Liver (tissue), 9 donors: Measurements from ENCODE around the gene PLG. TPM values are rescaled to one million over a fixed set of nuclear protein-coding genes. Genes with fewer than 3 reads are reported as not detected.
A peak's percentile ranks its signal among the peaks of the same experiment; 100 is the strongest.
"Not testable (repeated sequence)": the region's sequence is repeated elsewhere in the genome, so short reads cannot be mapped to it uniquely, and the experiment has no call there.

Experiments used
- DNase-seq: peaks from one replicate; pipeline ENCODE4 v3.0.0-alpha.2; 2017; ENCODE audit warnings: low spot score
- H3K27ac ChIP-seq, 2 donors: one replicate each; pipeline ENCODE4 v1.7.0; 2013; ENCODE audit warnings: inconsistent platforms in 2 of 2, low read length in 2 of 2, control low read depth in 1 of 2, low read depth in 1 of 2, mild to moderate bottlenecking in 1 of 2
- H3K27me3 ChIP-seq, 4 donors: one replicate each; pipeline versions ENCODE4 v1.6.1 to v1.7.0; 2013; ENCODE audit warnings: low read length in 3 of 4, inconsistent platforms in 1 of 4, mild to moderate bottlenecking in 1 of 4, moderate library complexity in 1 of 4; ENCODE audit not compliant: control insufficient read depth in 4 of 4, insufficient read depth in 4 of 4
- H3K36me3 ChIP-seq, 4 donors: one replicate each; pipeline versions ENCODE4 v1.6.1 to v1.7.0; 2013; ENCODE audit warnings: low read length in 3 of 4, mild to moderate bottlenecking in 3 of 4, low read depth in 1 of 4, moderate library complexity in 1 of 4; ENCODE audit not compliant: control insufficient read depth in 4 of 4, insufficient read depth in 3 of 4
- H3K4me1 ChIP-seq, 4 donors: one replicate each; pipeline versions ENCODE4 v1.6.1 to v1.7.0; 2013; ENCODE audit warnings: low read length in 3 of 4, mild to moderate bottlenecking in 3 of 4, moderate library complexity in 1 of 4; ENCODE audit not compliant: control insufficient read depth in 4 of 4, insufficient read depth in 4 of 4
- H3K4me3 ChIP-seq, 3 donors: one replicate each; pipeline versions ENCODE4 v1.6.1 to v1.7.0; 2013; ENCODE audit warnings: low read length in 3 of 3, control low read depth in 1 of 3, low read depth in 1 of 3, mild to moderate bottlenecking in 1 of 3
- H3K9ac ChIP-seq, 2 donors: one replicate each; pipeline ENCODE4 v1.7.0; 2013; ENCODE audit warnings: low read length in 2 of 2, mild to moderate bottlenecking in 2 of 2, moderate library complexity in 2 of 2, control low read depth in 1 of 2, low read depth in 1 of 2
- H3K9me3 ChIP-seq, 4 donors: one replicate each; pipeline versions ENCODE4 v1.6.1 to v1.7.0; 2013; ENCODE audit warnings: low read length in 3 of 4; ENCODE audit not compliant: control insufficient read depth in 4 of 4
- FOXA1 ChIP-seq: IDR thresholded peaks from 2 replicates; pipeline ENCODE4 v1.6.1; 2016; ENCODE audit warnings: antibody characterized with exemption
- FOXA2 ChIP-seq: IDR thresholded peaks from 2 replicates; pipeline ENCODE4 v1.6.1; 2016; ENCODE audit warnings: antibody characterized with exemption
- GABPA ChIP-seq, 2 donors: IDR thresholded peaks in 1 of 2; conservative IDR thresholded peaks in 1 of 2; 2 replicates each; pipeline ENCODE4 v1.6.1; 2016; ENCODE audit warnings: antibody characterized with exemption in 2 of 2, mild to moderate bottlenecking in 1 of 2, moderate library complexity in 1 of 2
- HNF4A ChIP-seq, 2 donors: conservative IDR thresholded peaks; 2 replicates each; pipeline ENCODE4 v1.6.1; 2016; ENCODE audit warnings: antibody characterized with exemption in 2 of 2, mild to moderate bottlenecking in 2 of 2
- JUND ChIP-seq, 2 donors: IDR thresholded peaks; 2 replicates each; pipeline ENCODE4 v1.6.1; 2016; ENCODE audit warnings: antibody characterized with exemption in 2 of 2
- NR2F2 ChIP-seq: IDR thresholded peaks from 2 replicates; pipeline ENCODE4 v1.6.1; 2016; ENCODE audit warnings: antibody characterized with exemption
- RAD21 ChIP-seq, 2 donors: IDR thresholded peaks; 2 replicates each; pipeline ENCODE4 v1.6.1; 2016; ENCODE audit warnings: antibody characterized with exemption in 2 of 2, mild to moderate bottlenecking in 2 of 2
- RXRA ChIP-seq, 2 donors: IDR thresholded peaks; 2 replicates each; pipeline ENCODE4 v1.6.1; 2017 to 2018; ENCODE audit warnings: antibody characterized with exemption in 2 of 2, mild to moderate bottlenecking in 1 of 2
- SP1 ChIP-seq: IDR thresholded peaks from 2 replicates; pipeline ENCODE4 v1.6.1; 2018; ENCODE audit warnings: antibody characterized with exemption, mild to moderate bottlenecking
- TAF1 ChIP-seq: conservative IDR thresholded peaks from 2 replicates; pipeline ENCODE4 v1.6.1; 2016; ENCODE audit warnings: antibody characterized with exemption, mild to moderate bottlenecking
- YY1 ChIP-seq: IDR thresholded peaks from 2 replicates; pipeline ENCODE4 v1.6.1; 2016; ENCODE audit warnings: antibody characterized with exemption, mild to moderate bottlenecking
- WGBS: extraction: QIAGEN DNeasy Blood & Tissue Kit; methylation state at CpG from one replicate; pipeline ENCODE4 v1.1.7; 2013; 5-methylcytosine and 5-hydroxymethylcytosine counted together
- polyA plus RNA-seq, 2 donors: library from polyadenylated mRNA; stranded (reverse) in 1 of 2; unstranded in 1 of 2; fragments of 200-250 nt in 1 of 2; fragments of >200 nt in 1 of 2; fragmentation: Nextera tagmentation in 1 of 2; extraction: Ambion mirVana in 1 of 2; gene quantifications; one replicate each; pipeline versions ENCODE4 v1.2.1 to v1.2.3, GENCODE V29; 2013 to 2015
- total RNA-seq, 2 donors: library from RNA; depleted of rRNA; stranded (reverse); fragments of >200 nt; gene quantifications; one replicate each; pipeline ENCODE4 v1.2.3, GENCODE V29; 2014
- TF ChIP-seq, protein P1 (sequence below): IDR thresholded peaks from 2 replicates; pipeline ENCODE4 v1.6.1; 2016; ENCODE audit warnings: antibody characterized with exemption
- TF ChIP-seq, protein P2 (sequence below): fragments of 150-350 bp; IDR thresholded peaks from 2 replicates; pipeline ENCODE4 v1.5.1; 2017; ENCODE audit warnings: improper control_type of control experiment, low read depth, low read length; ENCODE audit not compliant: missing input control
- TF ChIP-seq, protein P3 (sequence below): IDR thresholded peaks from 2 replicates; pipeline ENCODE4 v1.6.1; 2016; ENCODE audit warnings: antibody characterized with exemption, mild to moderate bottlenecking
- TF ChIP-seq, protein P4 (sequence below): IDR thresholded peaks from 2 replicates; pipeline ENCODE4 v1.6.1; 2016; ENCODE audit warnings: antibody characterized with exemption
- TF ChIP-seq, protein P5 (sequence below): IDR thresholded peaks from 2 replicates; pipeline ENCODE4 v1.6.1; 2016; ENCODE audit warnings: antibody characterized with exemption
- donor health status: healthy.
- donor health status: healthy.
- donor health status: healthy.
- donor health status: healthy.
- donor health status: healthy.

The PLG gene
- total and polyA plus RNA-seq, 4 donors, result 880 to 1,797 (median 1,257) TPM

DNA sequence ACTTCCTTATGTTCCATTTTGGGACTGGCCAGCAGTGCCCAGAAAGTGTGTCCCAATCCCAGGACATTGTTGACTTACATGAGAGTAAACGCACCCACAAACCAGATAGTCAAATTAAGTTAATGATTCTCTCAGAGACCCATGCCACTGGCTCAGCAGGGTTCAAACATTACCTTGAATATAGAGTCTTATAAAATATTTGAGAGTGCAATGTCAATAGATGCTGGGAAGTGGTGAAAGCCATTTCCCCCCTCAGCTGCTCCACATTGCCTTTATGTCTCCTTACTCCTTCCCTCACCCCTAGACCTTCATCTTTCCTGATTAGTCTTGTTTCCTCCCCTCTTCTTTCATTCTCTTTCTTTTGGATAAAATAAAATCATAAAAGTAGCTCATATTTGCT, 37.8 kb upstream of the PLG start, which contains the start of gene LPA:
Gene LPA, minus strand, starts transcription at position 78 of the 400 bp plus-strand sequence. Its CDS starts 61 bp downstream, at position 17.
- H3K27me3 ChIP-seq, H3K36me3 ChIP-seq, H3K9me3 ChIP-seq, DNase-seq: not testable (repeated sequence)
- TF ChIP-seq YY1, result peak; percentile 48
- peak in 1 of 2 donors; percentile 56 for TF ChIP-seq RXRA (IDR thresholded peaks at IDR 0.05)
- peak; percentile 18 for TF ChIP-seq FOXA1
- TF ChIP-seq FOXA2, result peak; percentile 75
- TF ChIP-seq, protein P1, sequence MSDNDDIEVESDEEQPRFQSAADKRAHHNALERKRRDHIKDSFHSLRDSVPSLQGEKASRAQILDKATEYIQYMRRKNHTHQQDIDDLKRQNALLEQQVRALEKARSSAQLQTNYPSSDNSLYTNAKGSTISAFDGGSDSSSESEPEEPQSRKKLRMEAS, result peak; percentile 11
- peak; percentile 14 for TF ChIP-seq SP1
- peak; percentile 20 to 41 for TF ChIP-seq HNF4A (conservative IDR thresholded peaks at IDR 0.05)
- H3K4me3 ChIP-seq, result peak within 1 kb of the TSS; percentile 41 to 81 (median 78)
- H3K27ac ChIP-seq, result peak within 1 kb of the TSS; percentile 55 to 64
- WGBS, result 32% methylated on average over 1 of the region's 1 CpG
- H3K4me1 ChIP-seq, result peaks cover 6 to 41% (median 31%) of the 10 kb centered on the region in 4 donors
- peak within 1 kb of the TSS in 1 of 2 donors; percentile 66 for H3K9ac ChIP-seq

DNA sequence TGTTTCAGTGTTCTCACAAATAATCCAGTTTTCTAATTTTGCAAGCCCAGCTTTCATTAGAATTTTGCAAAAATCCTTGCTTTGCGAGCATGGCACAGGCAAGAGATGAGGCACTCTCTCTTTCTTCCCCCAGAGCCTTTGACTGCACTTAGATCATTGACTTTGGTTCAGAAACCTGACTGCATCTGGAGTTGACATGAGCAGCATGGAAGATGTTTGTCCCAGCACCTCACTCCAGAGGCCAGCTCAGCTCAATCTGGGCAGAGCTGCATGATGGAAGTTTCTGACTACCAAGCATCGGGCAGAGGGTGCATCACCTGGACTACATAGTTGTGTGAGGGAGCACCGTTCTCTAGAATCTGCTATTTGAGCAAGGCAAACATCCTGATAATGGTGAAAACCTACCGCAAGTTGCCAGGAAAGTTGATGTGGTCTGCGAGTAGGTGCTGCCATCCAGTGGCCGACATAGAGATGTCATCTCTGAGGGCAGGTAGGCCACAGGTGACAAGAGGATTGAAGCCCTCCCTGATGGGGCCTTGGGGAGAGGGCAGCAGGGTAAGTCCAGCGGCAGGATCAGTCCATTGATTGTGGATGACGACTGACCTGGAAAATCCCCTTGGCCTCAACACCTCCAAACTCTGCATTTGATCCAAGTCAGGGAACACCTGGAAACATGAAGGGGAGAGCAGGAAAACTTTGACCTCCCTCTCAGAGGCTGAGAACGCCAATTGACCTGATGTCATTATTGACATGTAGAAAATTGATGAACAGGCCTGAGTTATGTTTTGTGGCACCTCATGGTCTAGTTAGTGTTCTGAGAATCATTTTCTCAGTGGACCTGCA, 34.2 kb upstream of the PLG start:
- WGBS, result 13% methylated on average over 9 of the region's 9 CpGs
- TF ChIP-seq HNF4A (conservative IDR thresholded peaks at IDR 0.05) (peak; percentile 15), TAF1 (no peak), JUND (IDR thresholded peaks at IDR 0.05) (no peak), RXRA (IDR thresholded peaks at IDR 0.05) (peak; percentile 30 to 38), FOXA2 (no peak), GABPA (IDR thresholded peaks at IDR 0.05 in 1 of 2, conservative IDR thresholded peaks at IDR 0.05 in 1 of 2) (no peak), NR2F2 (no peak), YY1 (no peak), FOXA1 (no peak), RAD21 (IDR thresholded peaks at IDR 0.05) (peak; percentile 96 to 98)
- TF ChIP-seq, protein P1, result no peak
- TF ChIP-seq, protein P2, sequence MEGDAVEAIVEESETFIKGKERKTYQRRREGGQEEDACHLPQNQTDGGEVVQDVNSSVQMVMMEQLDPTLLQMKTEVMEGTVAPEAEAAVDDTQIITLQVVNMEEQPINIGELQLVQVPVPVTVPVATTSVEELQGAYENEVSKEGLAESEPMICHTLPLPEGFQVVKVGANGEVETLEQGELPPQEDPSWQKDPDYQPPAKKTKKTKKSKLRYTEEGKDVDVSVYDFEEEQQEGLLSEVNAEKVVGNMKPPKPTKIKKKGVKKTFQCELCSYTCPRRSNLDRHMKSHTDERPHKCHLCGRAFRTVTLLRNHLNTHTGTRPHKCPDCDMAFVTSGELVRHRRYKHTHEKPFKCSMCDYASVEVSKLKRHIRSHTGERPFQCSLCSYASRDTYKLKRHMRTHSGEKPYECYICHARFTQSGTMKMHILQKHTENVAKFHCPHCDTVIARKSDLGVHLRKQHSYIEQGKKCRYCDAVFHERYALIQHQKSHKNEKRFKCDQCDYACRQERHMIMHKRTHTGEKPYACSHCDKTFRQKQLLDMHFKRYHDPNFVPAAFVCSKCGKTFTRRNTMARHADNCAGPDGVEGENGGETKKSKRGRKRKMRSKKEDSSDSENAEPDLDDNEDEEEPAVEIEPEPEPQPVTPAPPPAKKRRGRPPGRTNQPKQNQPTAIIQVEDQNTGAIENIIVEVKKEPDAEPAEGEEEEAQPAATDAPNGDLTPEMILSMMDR, result peak; percentile 71
- TF ChIP-seq, protein P3, sequence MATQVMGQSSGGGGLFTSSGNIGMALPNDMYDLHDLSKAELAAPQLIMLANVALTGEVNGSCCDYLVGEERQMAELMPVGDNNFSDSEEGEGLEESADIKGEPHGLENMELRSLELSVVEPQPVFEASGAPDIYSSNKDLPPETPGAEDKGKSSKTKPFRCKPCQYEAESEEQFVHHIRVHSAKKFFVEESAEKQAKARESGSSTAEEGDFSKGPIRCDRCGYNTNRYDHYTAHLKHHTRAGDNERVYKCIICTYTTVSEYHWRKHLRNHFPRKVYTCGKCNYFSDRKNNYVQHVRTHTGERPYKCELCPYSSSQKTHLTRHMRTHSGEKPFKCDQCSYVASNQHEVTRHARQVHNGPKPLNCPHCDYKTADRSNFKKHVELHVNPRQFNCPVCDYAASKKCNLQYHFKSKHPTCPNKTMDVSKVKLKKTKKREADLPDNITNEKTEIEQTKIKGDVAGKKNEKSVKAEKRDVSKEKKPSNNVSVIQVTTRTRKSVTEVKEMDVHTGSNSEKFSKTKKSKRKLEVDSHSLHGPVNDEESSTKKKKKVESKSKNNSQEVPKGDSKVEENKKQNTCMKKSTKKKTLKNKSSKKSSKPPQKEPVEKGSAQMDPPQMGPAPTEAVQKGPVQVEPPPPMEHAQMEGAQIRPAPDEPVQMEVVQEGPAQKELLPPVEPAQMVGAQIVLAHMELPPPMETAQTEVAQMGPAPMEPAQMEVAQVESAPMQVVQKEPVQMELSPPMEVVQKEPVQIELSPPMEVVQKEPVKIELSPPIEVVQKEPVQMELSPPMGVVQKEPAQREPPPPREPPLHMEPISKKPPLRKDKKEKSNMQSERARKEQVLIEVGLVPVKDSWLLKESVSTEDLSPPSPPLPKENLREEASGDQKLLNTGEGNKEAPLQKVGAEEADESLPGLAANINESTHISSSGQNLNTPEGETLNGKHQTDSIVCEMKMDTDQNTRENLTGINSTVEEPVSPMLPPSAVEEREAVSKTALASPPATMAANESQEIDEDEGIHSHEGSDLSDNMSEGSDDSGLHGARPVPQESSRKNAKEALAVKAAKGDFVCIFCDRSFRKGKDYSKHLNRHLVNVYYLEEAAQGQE, result no peak
- TF ChIP-seq, protein P4, sequence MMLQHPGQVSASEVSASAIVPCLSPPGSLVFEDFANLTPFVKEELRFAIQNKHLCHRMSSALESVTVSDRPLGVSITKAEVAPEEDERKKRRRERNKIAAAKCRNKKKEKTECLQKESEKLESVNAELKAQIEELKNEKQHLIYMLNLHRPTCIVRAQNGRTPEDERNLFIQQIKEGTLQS, result no peak
- TF ChIP-seq, protein P5, sequence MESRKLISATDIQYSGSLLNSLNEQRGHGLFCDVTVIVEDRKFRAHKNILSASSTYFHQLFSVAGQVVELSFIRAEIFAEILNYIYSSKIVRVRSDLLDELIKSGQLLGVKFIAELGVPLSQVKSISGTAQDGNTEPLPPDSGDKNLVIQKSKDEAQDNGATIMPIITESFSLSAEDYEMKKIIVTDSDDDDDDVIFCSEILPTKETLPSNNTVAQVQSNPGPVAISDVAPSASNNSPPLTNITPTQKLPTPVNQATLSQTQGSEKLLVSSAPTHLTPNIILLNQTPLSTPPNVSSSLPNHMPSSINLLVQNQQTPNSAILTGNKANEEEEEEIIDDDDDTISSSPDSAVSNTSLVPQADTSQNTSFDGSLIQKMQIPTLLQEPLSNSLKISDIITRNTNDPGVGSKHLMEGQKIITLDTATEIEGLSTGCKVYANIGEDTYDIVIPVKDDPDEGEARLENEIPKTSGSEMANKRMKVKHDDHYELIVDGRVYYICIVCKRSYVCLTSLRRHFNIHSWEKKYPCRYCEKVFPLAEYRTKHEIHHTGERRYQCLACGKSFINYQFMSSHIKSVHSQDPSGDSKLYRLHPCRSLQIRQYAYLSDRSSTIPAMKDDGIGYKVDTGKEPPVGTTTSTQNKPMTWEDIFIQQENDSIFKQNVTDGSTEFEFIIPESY, result no peak
- DNase-seq, result peak; percentile 41
- Histone ChIP-seq H3K9me3 (no peaks in the 10 kb centered on the region), H3K27me3 (no peaks in the 10 kb centered on the region), H3K36me3 (peaks cover 0 to 4% (median 0%) of the 10 kb centered on the region in 4 donors), H3K27ac (no peak overlapping the region), H3K4me3 (no peak overlapping the region), H3K9ac (no peak overlapping the region), H3K4me1 (peaks cover 5 to 15% (median 11%) of the 10 kb centered on the region in 4 donors)
